WERI-Rb-1 (cell line): ENCODE measurements around the gene TLR2.
"Not testable (repeated sequence)": the region's sequence is repeated elsewhere in the genome, so short reads cannot be mapped to it uniquely, and the experiment has no call there.

ENCODE experiments used
- DNase-seq: peaks from one replicate; pipeline ENCODE4 v3.0.0-alpha.2; 2020
- H3K27ac ChIP-seq: fragments of 250-450 bp; sonication (Bioruptor Pico); 2 replicates; pipeline ENCODE4 v1.5.1; 2020; ENCODE audit warnings: mild to moderate bottlenecking, moderate library complexity
- H3K27me3 ChIP-seq: fragments of 250-450 bp; sonication (Bioruptor Pico); 2 replicates; pipeline ENCODE4 v1.5.1; 2021; ENCODE audit warnings: mild to moderate bottlenecking, low read depth, moderate library complexity; ENCODE audit not compliant: insufficient read depth, severe bottlenecking
- H3K36me3 ChIP-seq: fragments of 250-450 bp; sonication (Bioruptor Pico); 2 replicates; pipeline ENCODE4 v1.5.1; 2020; ENCODE audit warnings: mild to moderate bottlenecking, moderate library complexity
- H3K4me3 ChIP-seq: 2 replicates; pipeline ENCODE4 v1.5.1; 2011; ENCODE audit warnings: low read depth, mild to moderate bottlenecking, control low read depth, low read length
- H3K9me3 ChIP-seq: fragments of 250-450 bp; sonication (Bioruptor Pico); 2 replicates; pipeline ENCODE4 v1.5.1; 2021; ENCODE audit warnings: mild to moderate bottlenecking, moderate library complexity; ENCODE audit not compliant: severe bottlenecking
- TF ChIP-seq, protein P1 (sequence below): IDR thresholded peaks from 2 replicates; pipeline ENCODE4 v1.5.1; 2011; ENCODE audit warnings: low read depth, mild to moderate bottlenecking, control low read depth, inconsistent platforms, low read length

The TLR2 gene

DNA sequence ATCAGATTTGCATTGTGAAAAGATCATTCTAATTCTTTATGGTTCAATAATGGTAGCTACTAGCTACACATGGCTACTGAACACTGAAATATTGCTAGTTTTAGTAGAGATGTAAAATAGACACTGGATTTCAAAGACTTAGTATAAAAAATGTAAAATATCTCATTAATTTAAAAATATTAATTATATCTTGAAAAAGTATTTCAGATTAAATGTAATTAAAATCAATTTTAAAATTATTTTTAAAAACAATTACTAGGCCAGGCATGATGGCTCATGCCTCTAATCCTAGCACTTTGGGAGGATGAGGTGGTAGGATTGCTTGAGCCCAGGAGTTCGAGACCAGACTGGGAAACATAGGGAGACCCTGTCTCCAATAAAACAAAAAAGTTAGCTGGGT is 20.4 kb upstream of the TLR2 start:
- no peak for DNase-seq

DNA sequence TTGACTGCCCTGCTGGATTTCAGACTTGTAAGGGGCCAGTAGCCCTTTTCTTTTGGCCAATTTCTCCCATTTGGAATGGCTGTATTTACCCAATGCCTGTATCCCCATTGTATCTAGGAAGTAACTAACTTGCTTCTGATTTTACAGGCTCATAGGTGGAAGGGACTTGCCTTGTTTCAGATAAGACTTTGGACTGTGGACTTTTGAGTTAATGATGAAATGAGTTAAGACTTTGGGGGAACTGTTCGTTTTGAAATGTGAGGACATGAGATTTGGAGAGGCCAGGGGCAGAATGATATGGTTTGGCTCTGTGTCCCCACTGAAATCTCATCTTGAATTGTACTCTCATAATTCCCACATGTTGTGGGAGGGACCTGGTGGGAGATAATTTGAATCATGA is 17.6 kb upstream of the TLR2 start:
- H3K9me3 ChIP-seq, H3K27me3 ChIP-seq, H3K27ac ChIP-seq, H3K4me3 ChIP-seq, H3K36me3 ChIP-seq, DNase-seq: not testable (repeated sequence)

More for the DNA sequence above, 20.4 kb upstream of the TLR2 start:
- no peak overlapping the region for H3K27ac ChIP-seq
- no peaks in the 10 kb centered on the region for H3K9me3 ChIP-seq
- no peak overlapping the region for H3K4me3 ChIP-seq
- H3K36me3 ChIP-seq: no peaks in the 10 kb centered on the region
- H3K27me3 ChIP-seq: peaks cover 8% of the 10 kb centered on the region
- TF ChIP-seq, protein P1, sequence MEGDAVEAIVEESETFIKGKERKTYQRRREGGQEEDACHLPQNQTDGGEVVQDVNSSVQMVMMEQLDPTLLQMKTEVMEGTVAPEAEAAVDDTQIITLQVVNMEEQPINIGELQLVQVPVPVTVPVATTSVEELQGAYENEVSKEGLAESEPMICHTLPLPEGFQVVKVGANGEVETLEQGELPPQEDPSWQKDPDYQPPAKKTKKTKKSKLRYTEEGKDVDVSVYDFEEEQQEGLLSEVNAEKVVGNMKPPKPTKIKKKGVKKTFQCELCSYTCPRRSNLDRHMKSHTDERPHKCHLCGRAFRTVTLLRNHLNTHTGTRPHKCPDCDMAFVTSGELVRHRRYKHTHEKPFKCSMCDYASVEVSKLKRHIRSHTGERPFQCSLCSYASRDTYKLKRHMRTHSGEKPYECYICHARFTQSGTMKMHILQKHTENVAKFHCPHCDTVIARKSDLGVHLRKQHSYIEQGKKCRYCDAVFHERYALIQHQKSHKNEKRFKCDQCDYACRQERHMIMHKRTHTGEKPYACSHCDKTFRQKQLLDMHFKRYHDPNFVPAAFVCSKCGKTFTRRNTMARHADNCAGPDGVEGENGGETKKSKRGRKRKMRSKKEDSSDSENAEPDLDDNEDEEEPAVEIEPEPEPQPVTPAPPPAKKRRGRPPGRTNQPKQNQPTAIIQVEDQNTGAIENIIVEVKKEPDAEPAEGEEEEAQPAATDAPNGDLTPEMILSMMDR: no peak

DNA sequence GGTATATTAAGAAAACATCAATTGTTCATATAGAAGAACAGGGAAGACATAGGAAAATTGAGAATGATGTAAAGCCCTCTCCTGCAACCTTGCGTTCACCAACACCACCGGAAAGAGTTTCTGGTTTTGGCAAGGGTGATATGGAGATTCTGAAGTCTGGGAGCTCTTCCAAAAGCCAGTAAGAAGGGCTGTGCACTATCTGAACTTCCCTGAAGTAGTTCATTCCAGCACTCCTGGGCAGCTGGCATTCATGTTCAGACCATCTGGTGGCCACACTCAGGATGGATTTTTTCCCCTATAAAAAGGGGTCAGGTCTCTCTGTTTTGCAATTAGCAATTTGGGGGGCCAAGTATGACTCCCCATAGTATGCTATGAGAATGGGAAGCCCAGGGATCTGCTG is 15.4 kb upstream of the TLR2 start:
- peaks cover 5% of the 10 kb centered on the region for H3K9me3 ChIP-seq
- H3K27ac ChIP-seq: no peak overlapping the region
- TF ChIP-seq, protein P1: no peak
- H3K4me3 ChIP-seq: no peak overlapping the region
- H3K27me3 ChIP-seq: peaks cover 6% of the 10 kb centered on the region
- DNase-seq: no peak
- no peaks in the 10 kb centered on the region for H3K36me3 ChIP-seq

DNA sequence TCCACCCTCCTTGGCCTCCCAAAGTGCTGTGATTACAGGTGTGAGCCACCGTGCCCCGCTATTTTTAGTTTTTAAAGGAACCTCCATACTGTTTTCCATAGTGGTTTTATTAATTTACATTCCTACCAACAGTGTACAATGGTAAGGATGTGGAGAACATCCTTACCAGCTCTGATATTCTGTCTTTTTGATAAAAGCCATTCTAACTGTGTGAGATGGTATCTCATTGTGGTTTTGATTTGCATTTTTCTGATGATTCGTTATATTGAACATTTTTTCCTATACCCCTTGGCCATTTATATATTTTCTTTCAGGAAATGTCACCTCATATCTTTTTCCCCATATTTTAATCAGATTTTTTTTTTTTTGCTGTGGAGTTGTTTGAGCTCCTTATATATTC is 14.2 kb upstream of the TLR2 start:
- no peak overlapping the region for H3K4me3 ChIP-seq
- no peaks in the 10 kb centered on the region for H3K36me3 ChIP-seq
- peaks cover 12% of the 10 kb centered on the region for H3K9me3 ChIP-seq
- TF ChIP-seq, protein P1: no peak
- peaks cover 10% of the 10 kb centered on the region for H3K27me3 ChIP-seq
- DNase-seq: no peak
- no peak overlapping the region for H3K27ac ChIP-seq

DNA sequence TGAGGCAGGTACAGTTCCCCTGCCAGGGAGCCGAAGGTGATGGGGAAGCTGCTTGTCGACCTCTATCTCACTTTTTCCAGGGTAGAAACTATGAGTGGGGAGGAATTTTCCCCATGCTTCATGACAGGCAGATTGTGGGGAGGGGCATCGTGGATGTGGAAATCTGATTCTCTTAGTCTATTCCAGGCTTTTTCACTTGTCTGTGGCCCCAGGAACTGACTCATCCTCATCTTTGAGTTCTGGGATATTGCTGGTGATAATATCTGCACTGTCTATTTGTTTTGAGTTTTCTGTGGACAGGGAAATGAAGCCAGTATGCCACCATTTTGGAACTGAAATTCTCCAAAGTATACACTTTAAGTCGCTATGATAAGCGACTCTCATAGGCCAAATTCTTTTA is 7.6 kb upstream of the TLR2 start:
- Histone ChIP-seq H3K27ac (no peak overlapping the region), H3K4me3 (no peak overlapping the region), H3K36me3 (no peaks in the 10 kb centered on the region), H3K9me3 (peaks cover 31% of the 10 kb centered on the region), H3K27me3 (peaks cover 21% of the 10 kb centered on the region)
- no peak for DNase-seq
- TF ChIP-seq, protein P1: no peak

DNA sequence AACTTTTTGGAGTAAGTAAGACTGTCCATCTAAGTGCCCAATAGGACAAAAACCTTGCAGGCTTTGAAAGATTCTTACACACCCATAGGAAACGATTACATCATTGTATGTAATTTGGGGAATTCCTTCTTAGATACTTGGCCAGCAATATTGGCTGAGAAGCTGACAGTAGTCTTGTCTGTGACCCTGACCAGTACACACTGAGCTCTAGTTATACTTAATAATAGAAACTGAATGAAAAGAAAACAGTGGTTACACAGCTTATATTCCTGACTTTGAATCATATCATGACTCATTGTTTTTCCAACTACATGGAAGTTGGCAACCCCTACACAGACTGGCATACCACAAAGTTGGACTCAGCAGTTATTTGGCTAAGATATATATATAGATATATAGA is 7.1 kb upstream of the TLR2 start:
- Histone ChIP-seq H3K9me3 (peaks cover 31% of the 10 kb centered on the region), H3K36me3 (no peaks in the 10 kb centered on the region), H3K27ac (no peak overlapping the region), H3K27me3 (peaks cover 24% of the 10 kb centered on the region), H3K4me3 (no peak overlapping the region)
- TF ChIP-seq, protein P1: no peak
- DNase-seq: no peak
